Motor neuron (in vitro differentiated cells): Measurements from ENCODE around the gene BRINP1. TPM values are rescaled to one million over a fixed set of nuclear protein-coding genes. Genes with fewer than 3 reads are reported as not detected.

ENCODE experiments used
- ATAC-seq, 8 experiments: fragments of 200-7000 bp; cut with Tn5 transposase; replicated peaks in 6 of 8; 2 replicates each; pipeline ENCODE4 v1.8.0; 2021; ENCODE audit warnings: mild to moderate bottlenecking in 8 of 8, moderate library complexity in 8 of 8
- H3K27ac ChIP-seq, 2 donors: fragments of 250-450 bp; sonication (Bioruptor Pico); 2 replicates each; pipeline ENCODE4 v1.9.0; 2021; ENCODE audit warnings: antibody characterized with exemption in 2 of 2, mild to moderate bottlenecking in 2 of 2, moderate library complexity in 1 of 2
- H3K4me1 ChIP-seq, 2 donors: fragments of 250-450 bp; sonication (Bioruptor Pico); replicated peaks in 1 of 2; 2 replicates each; pipeline ENCODE4 v1.6.1; 2021; ENCODE audit warnings: antibody characterized with exemption in 2 of 2, mild to moderate bottlenecking in 2 of 2, moderate library complexity in 1 of 2
- H3K4me3 ChIP-seq, 5 donors: fragments of 250-450 bp; sonication (Bioruptor Pico); 2 replicates each; pipeline ENCODE4 v1.9.0; 2021; ENCODE audit warnings: antibody characterized with exemption in 5 of 5, mild to moderate bottlenecking in 5 of 5, moderate library complexity in 4 of 5
- WGBS, 10 experiments: fragments of 450-650 bp; shearing (Covaris generic); methylation state at CpG; one replicate each; pipeline ENCODE4 v1.0.0; 2022; 5-methylcytosine and 5-hydroxymethylcytosine counted together
- in situ Hi-C, 9 experiments: fragments of 400-800 bp; cut with MboI; loops; one replicate each; pipeline ENCODE4 v1.15.0; 2021; ENCODE audit warnings: low sequenced_read_pairs in 9 of 9, low pct_unique_long_range_greater_than_20kb in 2 of 9; ENCODE audit not compliant: unreplicated experiment in 9 of 9
- total RNA-seq, 8 experiments: library from RNA; unstranded; fragments of 300-600 nt; gene quantifications; 2 replicates each; pipeline versions ENCODE4 v1.2.3 to v1.2.4, GENCODE V29; 2022

Gene BRINP1
- total RNA-seq, 8 experiments from 2014 or later, result 4.5 to 43.6 (median 13.1) TPM

DNA sequence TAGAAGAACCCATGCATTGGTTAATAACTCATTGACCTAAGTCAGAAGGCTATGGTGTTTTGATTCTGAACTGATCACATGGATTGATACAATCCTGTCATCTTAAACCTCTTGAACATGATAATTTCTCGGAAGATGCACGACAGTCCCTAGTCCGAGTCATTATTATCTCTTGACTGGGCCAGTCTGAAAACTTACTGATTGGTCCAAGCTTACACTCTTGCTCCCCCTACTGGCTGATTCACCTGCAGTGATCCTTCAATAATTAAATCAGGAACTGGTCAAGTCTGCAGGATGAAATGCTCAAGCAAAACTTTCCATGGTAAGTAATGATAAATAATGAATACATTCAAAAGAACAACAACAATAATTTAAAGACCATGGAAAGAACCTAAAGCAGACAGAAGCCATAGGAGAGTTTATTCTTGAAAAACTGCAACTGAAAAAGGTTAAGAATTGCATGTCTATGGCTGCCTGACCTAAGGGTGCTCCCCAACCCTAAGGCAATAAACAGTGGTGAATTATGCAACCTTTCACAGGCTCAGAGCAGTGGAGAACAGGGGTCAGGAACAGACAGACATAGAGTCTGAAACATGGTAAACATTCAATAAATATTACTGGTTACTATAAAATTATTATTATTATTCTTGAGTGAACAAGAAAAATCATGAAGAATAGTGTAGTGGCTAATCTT is 79.3 kb downstream of the BRINP1 start:
- ATAC-seq, result peak in 4 of 8 experiments; percentile 43 to 90 (median 71)
- in situ Hi-C loops, result loop anchor here in 1 of 9 experiments (25.0 kb wide), 1 partner anchor 453 kb away; no protein-coding TSS in a partner anchor
- Histone ChIP-seq H3K4me3 (no peak overlapping the region), H3K4me1 (peaks cover 2 to 4% of the 10 kb centered on the region in 2 donors), H3K27ac (no peak overlapping the region)
- 6 to 100% (median 75%) methylated on average over 1 to 3 of the region's 3 CpGs; no CpG with 5 or more reads in 3 of the 10 experiments for WGBS, 10 experiments

DNA sequence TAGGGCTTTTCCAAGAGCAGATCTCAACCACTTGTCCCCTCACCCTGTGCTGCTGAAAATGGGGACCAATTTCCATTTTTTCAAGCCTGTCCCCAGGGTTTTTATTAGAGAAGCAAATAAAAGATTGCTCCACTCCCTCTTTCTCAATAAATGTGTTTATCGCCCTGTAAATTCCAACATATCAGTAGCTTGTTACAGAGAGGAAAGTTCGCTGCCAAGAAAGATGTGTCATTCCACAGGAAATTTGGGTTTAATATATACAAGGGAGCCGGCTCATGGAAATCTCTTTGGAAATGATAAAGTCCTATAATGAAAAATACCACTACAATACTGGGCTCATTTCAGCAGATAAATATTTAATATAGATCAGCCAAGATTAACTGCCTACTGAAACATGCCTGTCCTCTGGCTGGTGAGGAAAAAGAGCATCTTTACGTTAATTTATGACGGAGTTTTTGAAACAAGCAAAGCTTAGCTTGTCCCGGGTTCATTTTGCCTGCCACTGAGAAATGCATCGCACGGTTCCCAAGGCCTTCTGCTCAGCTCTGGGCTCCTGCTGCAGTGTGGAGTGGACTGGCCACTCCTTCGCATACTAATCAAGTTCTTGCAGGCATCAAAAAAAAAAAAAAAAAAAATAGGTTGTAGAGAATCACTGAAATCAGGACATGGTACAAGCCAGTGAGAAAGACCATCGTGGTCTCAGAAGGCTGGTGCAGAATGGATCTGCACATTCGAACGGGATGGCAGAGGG is 84.5 kb downstream of the BRINP1 start:
- peaks cover 20 to 21% of the 10 kb centered on the region in 2 donors for H3K4me1 ChIP-seq
- ATAC-seq, result peak in 5 of 8 experiments; percentile 11 to 65 (median 31)
- no peak overlapping the region for H3K27ac ChIP-seq
- 15 to 88% (median 76%) methylated on average over 4 to 12 of the region's 12 CpGs for WGBS, 10 experiments
- in situ Hi-C loops, result loop anchor here in 1 of 9 experiments (25.0 kb wide), 1 partner anchor 447 kb away; no protein-coding TSS in a partner anchor
- H3K4me3 ChIP-seq, result no peak overlapping the region

DNA sequence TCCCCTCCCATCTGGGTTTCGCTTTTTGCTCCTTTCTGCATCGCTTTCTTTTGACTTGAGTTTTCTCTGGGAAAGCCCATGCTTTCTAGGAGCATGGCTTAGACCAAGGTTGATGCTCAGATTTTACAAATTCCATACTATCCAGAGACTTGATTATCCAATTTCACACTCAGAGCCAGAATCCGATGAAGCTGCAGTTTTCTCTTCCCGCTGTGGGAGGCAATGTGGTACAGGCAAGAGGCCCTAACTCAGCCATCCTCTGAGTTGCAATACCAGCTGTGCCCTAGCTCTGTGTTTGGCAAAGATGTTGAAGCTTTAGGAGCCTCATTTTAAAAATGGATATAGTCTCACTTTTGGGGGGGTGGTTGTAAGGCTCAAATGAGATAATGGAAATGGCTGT is 85.1 kb downstream of the BRINP1 start:
- 10 to 92% (median 60%) methylated on average over 1 to 4 of the region's 4 CpGs; no CpG with 5 or more reads in 3 of the 10 experiments for WGBS, 10 experiments
- Histone ChIP-seq H3K4me3 (no peak overlapping the region), H3K4me1 (peaks cover 20 to 21% of the 10 kb centered on the region in 2 donors), H3K27ac (no peak overlapping the region)
- in situ Hi-C loops, result loop anchor here in 1 of 9 experiments (25.0 kb wide), 1 partner anchor 447 kb away; no protein-coding TSS in a partner anchor
- peak in 5 of 8 experiments; percentile 48 to 77 (median 56) for ATAC-seq

DNA sequence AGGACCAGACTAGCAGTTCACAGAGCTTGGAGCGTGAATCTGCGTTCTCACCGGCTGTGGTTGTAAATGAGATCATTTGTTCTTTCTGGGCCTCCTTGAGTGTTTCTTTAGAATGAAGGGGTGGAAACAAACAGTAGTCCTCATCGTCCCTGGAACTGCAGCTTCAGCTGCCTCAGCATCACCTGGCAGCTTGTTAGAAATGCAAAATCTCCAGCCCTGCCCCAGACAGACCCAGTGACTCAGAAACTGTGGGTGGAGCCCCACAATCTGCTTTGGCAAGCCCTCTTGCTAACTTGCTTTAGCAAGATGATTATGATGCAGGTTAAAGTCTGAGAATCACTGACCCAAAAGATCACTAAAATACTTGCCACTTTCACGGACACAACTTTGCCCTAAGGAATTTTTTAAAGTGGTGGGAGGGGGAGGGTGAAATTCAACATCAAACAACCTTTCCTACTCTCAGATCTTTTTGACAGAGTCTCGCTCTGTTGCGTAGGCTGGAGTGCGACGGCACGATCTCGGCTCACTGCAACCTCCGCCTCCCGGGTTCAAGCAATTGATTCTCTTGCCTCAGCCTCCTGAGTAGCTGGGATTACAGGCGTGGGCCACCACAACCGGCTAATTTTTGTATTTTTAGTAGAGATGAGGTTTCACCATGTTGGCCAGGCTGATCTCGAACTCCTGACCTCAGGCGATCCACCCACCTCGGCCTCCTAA is 86.0 kb downstream of the BRINP1 start:
- 0 to 47% (median 27%) methylated on average over 1 to 13 of the region's 18 CpGs; no CpG with 5 or more reads in 2 of the 10 experiments for WGBS, 10 experiments
- no peak overlapping the region for H3K27ac ChIP-seq
- no peak overlapping the region for H3K4me3 ChIP-seq
- peaks cover 20 to 21% of the 10 kb centered on the region in 2 donors for H3K4me1 ChIP-seq
- in situ Hi-C loops, result loop anchor here in 1 of 9 experiments (25.0 kb wide), 1 partner anchor 446 kb away; no protein-coding TSS in a partner anchor
- peak; percentile 57 to 91 (median 74) for ATAC-seq

DNA sequence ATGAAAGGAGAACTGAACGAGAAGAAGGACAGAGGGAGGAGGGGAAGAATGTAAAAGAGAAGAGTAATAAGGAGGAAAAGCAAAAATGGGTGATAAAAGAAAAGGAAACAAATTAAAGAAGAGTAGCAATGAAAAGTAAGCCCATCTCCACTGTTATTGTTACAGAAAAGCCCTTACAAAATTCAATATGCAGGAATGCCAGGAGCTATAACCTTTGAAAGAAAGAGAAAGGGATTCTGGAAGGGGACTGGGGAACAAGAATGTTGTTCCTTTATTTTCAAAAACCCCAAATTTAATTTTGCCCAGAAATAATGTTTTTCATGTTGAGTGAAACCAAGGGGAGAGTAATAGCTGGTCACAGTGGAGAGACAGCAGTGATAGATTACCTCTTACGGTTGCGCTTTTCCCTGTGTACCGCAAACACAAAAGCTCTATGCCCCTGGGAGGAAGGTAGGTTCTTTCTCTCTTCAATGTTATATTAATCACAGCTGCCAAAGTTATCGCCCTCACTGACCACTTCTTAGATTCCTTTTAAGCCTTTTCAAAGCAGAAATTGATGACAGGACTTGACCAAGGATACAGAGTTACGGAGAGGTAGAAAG is 86.7 kb downstream of the BRINP1 start:
- Histone ChIP-seq H3K27ac (no peak overlapping the region), H3K4me3 (no peak overlapping the region), H3K4me1 (peaks cover 20 to 21% of the 10 kb centered on the region in 2 donors)
- WGBS, 10 experiments, result 5 to 78% (median 21%) methylated on average over 1 to 6 of the region's 6 CpGs
- ATAC-seq, result peak in 6 of 8 experiments; percentile 1 to 78 (median 61)
- in situ Hi-C loops, result loop anchor here in 1 of 9 experiments (25.0 kb wide), 1 partner anchor 445 kb away; no protein-coding TSS in a partner anchor

GRCh38 chr9:119280740-119281485 is 88.3 kb downstream of the BRINP1 start:
- in situ Hi-C loops, result loop anchor here in 1 of 9 experiments (25.0 kb wide), 1 partner anchor 444 kb away; no protein-coding TSS in a partner anchor
- ATAC-seq, result peak in 4 of 8 experiments; percentile 12 to 40 (median 30)
- H3K4me1 ChIP-seq, result peaks cover 20 to 21% of the 10 kb centered on the region in 2 donors

DNA sequence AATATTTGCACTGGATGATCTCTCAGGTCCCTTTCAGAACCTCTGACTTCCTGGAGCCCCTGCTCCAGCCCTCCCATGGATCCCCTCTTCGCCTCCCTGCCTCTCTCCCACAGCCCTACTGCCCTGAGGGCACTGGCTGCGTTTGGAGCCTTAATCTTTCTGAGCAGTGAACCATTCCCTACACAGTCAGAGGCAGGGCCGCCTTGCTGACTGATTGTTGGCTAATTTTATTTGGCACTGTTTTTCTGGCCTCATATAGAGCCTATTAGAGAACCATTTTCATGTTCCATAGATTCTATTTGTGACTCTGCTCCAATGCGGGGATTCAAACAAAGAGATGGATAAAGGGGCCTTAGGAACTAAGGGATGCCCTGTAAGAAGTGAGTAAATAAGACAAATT is 91.1 kb downstream of the BRINP1 start:
- 40 to 93% (median 80%) methylated on average over 1 to 4 of the region's 4 CpGs; no CpG with 5 or more reads in 4 of the 10 experiments for WGBS, 10 experiments
- H3K27ac ChIP-seq, result no peak overlapping the region
- no peak overlapping the region for H3K4me3 ChIP-seq
- no peak for ATAC-seq
- peaks cover 10 to 19% of the 10 kb centered on the region in 2 donors for H3K4me1 ChIP-seq
- in situ Hi-C loops, result loop anchor here in 1 of 9 experiments (25.0 kb wide), 1 partner anchor 441 kb away; no protein-coding TSS in a partner anchor

More at GRCh38 chr9:119280740-119281485, 88.3 kb downstream of the BRINP1 start:
- Histone ChIP-seq H3K27ac (no peak overlapping the region), H3K4me3 (no peak overlapping the region)
- WGBS, 10 experiments, result 100% methylated on average over 1 of the region's 1 CpG; no CpG with 5 or more reads in 8 of the 10 experiments

GRCh38 chr9:119273984-119274665 is 95.1 kb downstream of the BRINP1 start:
- WGBS, 10 experiments, result 0 to 86% (median 48%) methylated on average over 1 to 3 of the region's 3 CpGs; no CpG with 5 or more reads in 2 of the 10 experiments
- ATAC-seq, result peak in 2 of 8 experiments; percentile 33 to 60

GRCh38 chr9:119273325-119273904 is 95.8 kb downstream of the BRINP1 start:
- Histone ChIP-seq H3K4me1 (no peaks in the 10 kb centered on the region), H3K27ac (no peak overlapping the region), H3K4me3 (no peak overlapping the region)
- in situ Hi-C loops, result no loop called here
- WGBS, 10 experiments, result 0 to 83% (median 51%) methylated on average over 1 to 5 of the region's 5 CpGs; no CpG with 5 or more reads in 2 of the 10 experiments
- peak in 1 of 8 experiments; percentile 22 for ATAC-seq

More at GRCh38 chr9:119273984-119274665, 95.1 kb downstream of the BRINP1 start:
- Histone ChIP-seq H3K27ac (no peak overlapping the region), H3K4me3 (no peak overlapping the region), H3K4me1 (no peaks in the 10 kb centered on the region)
- in situ Hi-C loops, result no loop called here

GRCh38 chr9:119272500-119273211 is 96.6 kb downstream of the BRINP1 start:
- H3K4me1 ChIP-seq, result no peaks in the 10 kb centered on the region
- no peak overlapping the region for H3K27ac ChIP-seq
- in situ Hi-C loops, result no loop called here
- 0 to 100% (median 57%) methylated on average over 1 to 5 of the region's 5 CpGs; no CpG with 5 or more reads in 1 of the 10 experiments for WGBS, 10 experiments
- H3K4me3 ChIP-seq, result no peak overlapping the region
- ATAC-seq, result peak in 2 of 8 experiments; percentile 12 to 54
